ENCODE measurements around the gene NFILZ.

Gene NFILZ

DNA sequence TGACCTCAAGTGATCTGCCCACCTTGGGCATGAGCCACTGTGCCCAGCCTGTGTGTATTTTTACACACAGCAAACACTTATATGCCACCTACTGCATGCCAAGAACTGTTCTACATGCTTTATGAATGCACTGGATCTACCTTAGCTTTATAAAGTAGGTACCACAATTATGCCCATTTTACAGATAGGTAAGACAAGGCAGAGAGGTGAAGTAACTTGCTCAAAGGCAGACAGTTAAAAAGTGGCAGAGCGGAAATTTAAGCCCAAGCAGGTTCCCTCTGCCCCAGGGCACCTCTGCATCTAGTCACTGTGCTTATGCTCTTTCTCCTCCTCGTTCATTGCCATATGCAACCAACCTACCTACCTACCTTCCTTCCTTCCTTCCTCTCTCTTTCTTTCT lies 30.4 kb upstream of the NFILZ start:
- Histone ChIP-seq H4K20me1 (ENCODE audit: low read depth, low read length) (no peaks in the 10 kb centered on the region), H3K9ac (ENCODE audit: low read length) (no peak overlapping the region), H3K4me3 (ENCODE audit: insufficient read depth, low read length, poor library complexity, severe bottlenecking) (no peak overlapping the region), H3K9me2 (replicated peaks; ENCODE audit: insufficient read depth, low read length) (no peaks in the 10 kb centered on the region), H3K27ac (ENCODE audit: low read depth, low read length) (no peak overlapping the region), H3K27me3 (ENCODE audit: low read length) (no peaks in the 10 kb centered on the region), H3K4me2 (ENCODE audit: low read depth, low read length, poor library complexity, severe bottlenecking) (no peak overlapping the region), H3F3A (ENCODE audit: insufficient read depth) (no peaks in the 10 kb centered on the region), H2AFZ (ENCODE audit: low read depth, low read length, severe bottlenecking) (no peak overlapping the region), H3K79me2 (ENCODE audit: insufficient read depth, low read length) (no peaks in the 10 kb centered on the region), H3K9me3 (ENCODE audit: insufficient read depth, low read length) (no peaks in the 10 kb centered on the region), H3K36me3 (ENCODE audit: low read length) (no peaks in the 10 kb centered on the region)
- TF ChIP-seq, protein P1, sequence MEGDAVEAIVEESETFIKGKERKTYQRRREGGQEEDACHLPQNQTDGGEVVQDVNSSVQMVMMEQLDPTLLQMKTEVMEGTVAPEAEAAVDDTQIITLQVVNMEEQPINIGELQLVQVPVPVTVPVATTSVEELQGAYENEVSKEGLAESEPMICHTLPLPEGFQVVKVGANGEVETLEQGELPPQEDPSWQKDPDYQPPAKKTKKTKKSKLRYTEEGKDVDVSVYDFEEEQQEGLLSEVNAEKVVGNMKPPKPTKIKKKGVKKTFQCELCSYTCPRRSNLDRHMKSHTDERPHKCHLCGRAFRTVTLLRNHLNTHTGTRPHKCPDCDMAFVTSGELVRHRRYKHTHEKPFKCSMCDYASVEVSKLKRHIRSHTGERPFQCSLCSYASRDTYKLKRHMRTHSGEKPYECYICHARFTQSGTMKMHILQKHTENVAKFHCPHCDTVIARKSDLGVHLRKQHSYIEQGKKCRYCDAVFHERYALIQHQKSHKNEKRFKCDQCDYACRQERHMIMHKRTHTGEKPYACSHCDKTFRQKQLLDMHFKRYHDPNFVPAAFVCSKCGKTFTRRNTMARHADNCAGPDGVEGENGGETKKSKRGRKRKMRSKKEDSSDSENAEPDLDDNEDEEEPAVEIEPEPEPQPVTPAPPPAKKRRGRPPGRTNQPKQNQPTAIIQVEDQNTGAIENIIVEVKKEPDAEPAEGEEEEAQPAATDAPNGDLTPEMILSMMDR (IDR thresholded peaks at IDR 0.05; ENCODE audit: insufficient read depth, low read length, poor library complexity, severe bottlenecking): no peak
- no peak for TF ChIP-seq EZH2phosphoT487 (conservative IDR thresholded peaks at IDR 0.05; ENCODE audit: low read length)

DNA sequence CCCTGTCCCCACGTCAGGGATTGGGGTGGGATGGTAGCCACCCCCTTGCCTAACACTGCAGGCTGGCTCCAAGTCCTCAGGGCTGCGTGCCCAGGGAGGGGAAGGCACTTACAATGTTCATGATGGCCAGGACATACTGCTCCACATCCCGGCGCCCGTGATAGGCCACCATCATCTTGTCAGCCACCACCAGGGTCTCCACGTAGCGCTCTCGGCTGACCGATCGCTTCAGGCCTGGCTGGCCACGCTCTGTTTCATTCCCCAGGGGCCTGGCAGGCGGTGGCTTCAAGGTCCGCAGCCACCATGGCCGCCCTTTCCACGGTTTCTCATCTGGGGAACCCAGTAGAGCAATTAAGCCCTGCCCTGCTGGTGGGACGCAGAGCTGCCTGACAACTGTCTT lies 29.6 kb upstream of the NFILZ start:
- no peaks in the 10 kb centered on the region for H3K9me2 ChIP-seq (replicated peaks; ENCODE audit: insufficient read depth, low read length)
- H3K4me2 ChIP-seq (ENCODE audit: low read depth, low read length, poor library complexity, severe bottlenecking): no peak overlapping the region
- H3F3A ChIP-seq (ENCODE audit: insufficient read depth): no peaks in the 10 kb centered on the region
- TF ChIP-seq, protein P1 (IDR thresholded peaks at IDR 0.05; ENCODE audit: insufficient read depth, low read length, poor library complexity, severe bottlenecking): no peak
- no peaks in the 10 kb centered on the region for H3K79me2 ChIP-seq (ENCODE audit: insufficient read depth, low read length)
- H4K20me1 ChIP-seq (ENCODE audit: low read depth, low read length): no peaks in the 10 kb centered on the region
- no peak overlapping the region for H3K9ac ChIP-seq (ENCODE audit: low read length)
- H3K4me3 ChIP-seq (ENCODE audit: insufficient read depth, low read length, poor library complexity, severe bottlenecking): no peak overlapping the region
- no peak overlapping the region for H3K27ac ChIP-seq (ENCODE audit: low read depth, low read length)
- H2AFZ ChIP-seq (ENCODE audit: low read depth, low read length, severe bottlenecking): no peak overlapping the region
- no peaks in the 10 kb centered on the region for H3K27me3 ChIP-seq (ENCODE audit: low read length)
- H3K9me3 ChIP-seq (ENCODE audit: insufficient read depth, low read length): no peaks in the 10 kb centered on the region
- no peaks in the 10 kb centered on the region for H3K36me3 ChIP-seq (ENCODE audit: low read length)

DNA sequence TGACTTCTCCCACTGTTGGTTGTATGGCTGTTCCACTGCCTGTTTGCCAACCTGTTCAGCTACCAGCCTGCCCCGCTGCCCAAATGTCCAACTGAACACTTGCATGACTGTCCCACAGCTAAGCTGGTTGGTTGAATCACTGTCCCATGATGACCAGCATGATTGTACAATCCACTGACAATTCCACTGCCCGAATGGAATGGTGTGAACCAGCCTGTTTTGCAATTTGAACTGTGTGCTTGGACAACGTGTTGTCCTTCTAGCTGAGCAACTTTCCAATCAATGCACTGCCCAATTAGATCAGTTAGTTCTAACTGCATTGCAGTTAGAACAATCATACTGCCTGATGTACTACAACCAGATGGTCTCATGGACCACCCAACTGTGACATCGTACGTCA lies 28.6 kb upstream of the NFILZ start:
- Histone ChIP-seq H3K9ac (ENCODE audit: low read length) (no peak overlapping the region), H3K4me2 (ENCODE audit: low read depth, low read length, poor library complexity, severe bottlenecking) (no peak overlapping the region), H2AFZ (ENCODE audit: low read depth, low read length, severe bottlenecking) (no peak overlapping the region), H3K9me2 (replicated peaks; ENCODE audit: insufficient read depth, low read length) (no peaks in the 10 kb centered on the region), H3K27ac (ENCODE audit: low read depth, low read length) (no peak overlapping the region), H3K27me3 (ENCODE audit: low read length) (no peaks in the 10 kb centered on the region), H3K9me3 (ENCODE audit: insufficient read depth, low read length) (no peaks in the 10 kb centered on the region), H3K36me3 (ENCODE audit: low read length) (no peaks in the 10 kb centered on the region), H3K4me3 (ENCODE audit: insufficient read depth, low read length, poor library complexity, severe bottlenecking) (no peak overlapping the region), H4K20me1 (ENCODE audit: low read depth, low read length) (no peaks in the 10 kb centered on the region), H3F3A (ENCODE audit: insufficient read depth) (no peaks in the 10 kb centered on the region), H3K79me2 (ENCODE audit: insufficient read depth, low read length) (no peaks in the 10 kb centered on the region)
- TF ChIP-seq, protein P1 (IDR thresholded peaks at IDR 0.05; ENCODE audit: insufficient read depth, low read length, poor library complexity, severe bottlenecking): no peak
- no peak for TF ChIP-seq EZH2phosphoT487 (conservative IDR thresholded peaks at IDR 0.05; ENCODE audit: low read length)

DNA sequence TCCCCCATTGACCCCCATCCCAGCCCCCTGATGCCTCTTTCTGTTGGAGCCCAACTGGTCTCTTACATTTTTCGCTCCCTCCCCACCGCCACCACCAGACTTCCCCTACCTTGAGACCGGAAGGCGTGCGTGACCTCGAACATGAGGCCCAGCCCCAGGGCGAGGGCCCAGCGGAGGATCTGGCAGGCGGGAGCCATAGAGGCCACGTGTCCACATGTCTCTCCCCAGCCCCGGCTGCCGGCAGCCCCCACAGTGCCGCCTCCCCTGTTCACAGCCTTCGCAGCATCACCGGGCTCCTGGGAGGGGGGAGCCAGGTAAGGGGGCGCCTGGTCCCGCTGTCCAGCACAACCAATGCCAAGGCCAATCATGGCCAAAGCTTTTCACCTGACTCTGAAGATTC lies 24.9 kb upstream of the NFILZ start:
- Histone ChIP-seq H4K20me1 (ENCODE audit: low read depth, low read length) (no peaks in the 10 kb centered on the region), H3K27ac (ENCODE audit: low read depth, low read length) (no peak overlapping the region)

More for the DNA sequence above, 24.9 kb upstream of the NFILZ start:
- Histone ChIP-seq H3K36me3 (ENCODE audit: low read length) (no peaks in the 10 kb centered on the region), H2AFZ (ENCODE audit: low read depth, low read length, severe bottlenecking) (no peak overlapping the region), H3K9me3 (ENCODE audit: insufficient read depth, low read length) (no peaks in the 10 kb centered on the region), H3K4me2 (ENCODE audit: low read depth, low read length, poor library complexity, severe bottlenecking) (no peak overlapping the region), H3F3A (ENCODE audit: insufficient read depth) (no peaks in the 10 kb centered on the region), H3K4me3 (ENCODE audit: insufficient read depth, low read length, poor library complexity, severe bottlenecking) (no peak overlapping the region), H3K79me2 (ENCODE audit: insufficient read depth, low read length) (no peaks in the 10 kb centered on the region), H3K27me3 (ENCODE audit: low read length) (no peaks in the 10 kb centered on the region), H3K9ac (ENCODE audit: low read length) (no peak overlapping the region), H3K9me2 (replicated peaks; ENCODE audit: insufficient read depth, low read length) (no peaks in the 10 kb centered on the region)
- TF ChIP-seq, protein P1 (IDR thresholded peaks at IDR 0.05; ENCODE audit: insufficient read depth, low read length, poor library complexity, severe bottlenecking): no peak
- no peak for TF ChIP-seq EZH2phosphoT487 (conservative IDR thresholded peaks at IDR 0.05; ENCODE audit: low read length)

Data from SU-DHL-6 (cell line).